ENCODE measurements around the gene FGFR2. TPM values are rescaled to one million over a fixed set of nuclear protein-coding genes. Genes with fewer than 3 reads are reported as not detected.

The FGFR2 gene
- polyA plus RNA-seq, 10 donors, result 0.42 to 38.4 (median 1.0) TPM

- DNase-seq, result no peak
Observed at GRCh38 chr10:121611393-121612159, 13.3 kb upstream of the FGFR2 start.

GRCh38 chr10:121610798-121611323 lies 12.6 kb upstream of the FGFR2 start:
- no peak for DNase-seq

- no peak for DNase-seq
Observed at GRCh38 chr10:121609426-121610380, 11.5 kb upstream of the FGFR2 start.

- peak in 1 of 3 donors; percentile 65 for DNase-seq
Observed at GRCh38 chr10:121608469-121609190, 10.4 kb upstream of the FGFR2 start.

- DNase-seq, result no peak
Observed at GRCh38 chr10:121607310-121608055, 9.2 kb upstream of the FGFR2 start.

GRCh38 chr10:121605708-121606107 lies 7.5 kb upstream of the FGFR2 start:
- no peak for DNase-seq

GRCh38 chr10:121601458-121601857 lies 3.2 kb upstream of the FGFR2 start:
- no peak for DNase-seq

- no peak for DNase-seq
Observed at GRCh38 chr10:121600611-121601010, 2.4 kb upstream of the FGFR2 start.

- DNase-seq, result no peak
Observed at GRCh38 chr10:121599947-121600346, 1.7 kb upstream of the FGFR2 start.

GRCh38 chr10:121597504-121598262 lies 561 bp downstream of the FGFR2 start:
- DNase-seq, result peak in 1 of 3 donors; percentile 67

- DNase-seq, result peak; percentile 32 to 85 (median 58)
Observed at GRCh38 chr10:121596689-121597503, 1.3 kb downstream of the FGFR2 start.

- no peak for DNase-seq
Observed at GRCh38 chr10:121595806-121596688, 2.2 kb downstream of the FGFR2 start.

GRCh38 chr10:121595351-121595805 lies 2.9 kb downstream of the FGFR2 start:
- DNase-seq, result no peak

- DNase-seq, result peak in 1 of 3 donors; percentile 47
Observed at GRCh38 chr10:121594623-121595350, 3.5 kb downstream of the FGFR2 start.

GRCh38 chr10:121594076-121594475 lies 4.2 kb downstream of the FGFR2 start:
- DNase-seq, result no peak

GRCh38 chr10:121593281-121594075 lies 4.8 kb downstream of the FGFR2 start:
- DNase-seq, result no peak

Measured in muscle of back (tissue), 11 donors.